ENCODE results near the gene MSRB2.

Gene MSRB2

DNA sequence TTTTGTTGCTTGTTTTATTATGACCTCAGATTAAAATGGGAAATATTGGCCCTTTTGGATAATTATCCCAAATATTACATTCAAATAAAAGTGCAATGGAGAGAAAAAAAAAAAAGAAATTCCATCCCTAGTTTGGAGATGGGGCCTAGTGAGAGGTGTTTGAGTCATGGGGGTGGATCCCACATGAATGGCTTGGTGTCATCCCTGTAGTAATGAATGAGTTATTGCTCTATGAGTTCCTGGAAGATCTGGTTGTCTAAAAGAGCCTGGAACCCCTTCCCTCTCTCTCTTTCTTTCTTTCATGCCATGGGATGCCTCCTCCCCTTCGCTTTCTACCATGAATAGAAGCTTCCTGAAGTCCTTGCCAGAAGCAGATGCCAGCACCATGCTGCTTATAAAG, 44.3 kb downstream of the MSRB2 start:
- TF ChIP-seq, protein P1, sequence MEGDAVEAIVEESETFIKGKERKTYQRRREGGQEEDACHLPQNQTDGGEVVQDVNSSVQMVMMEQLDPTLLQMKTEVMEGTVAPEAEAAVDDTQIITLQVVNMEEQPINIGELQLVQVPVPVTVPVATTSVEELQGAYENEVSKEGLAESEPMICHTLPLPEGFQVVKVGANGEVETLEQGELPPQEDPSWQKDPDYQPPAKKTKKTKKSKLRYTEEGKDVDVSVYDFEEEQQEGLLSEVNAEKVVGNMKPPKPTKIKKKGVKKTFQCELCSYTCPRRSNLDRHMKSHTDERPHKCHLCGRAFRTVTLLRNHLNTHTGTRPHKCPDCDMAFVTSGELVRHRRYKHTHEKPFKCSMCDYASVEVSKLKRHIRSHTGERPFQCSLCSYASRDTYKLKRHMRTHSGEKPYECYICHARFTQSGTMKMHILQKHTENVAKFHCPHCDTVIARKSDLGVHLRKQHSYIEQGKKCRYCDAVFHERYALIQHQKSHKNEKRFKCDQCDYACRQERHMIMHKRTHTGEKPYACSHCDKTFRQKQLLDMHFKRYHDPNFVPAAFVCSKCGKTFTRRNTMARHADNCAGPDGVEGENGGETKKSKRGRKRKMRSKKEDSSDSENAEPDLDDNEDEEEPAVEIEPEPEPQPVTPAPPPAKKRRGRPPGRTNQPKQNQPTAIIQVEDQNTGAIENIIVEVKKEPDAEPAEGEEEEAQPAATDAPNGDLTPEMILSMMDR (IDR thresholded peaks at IDR 0.05; ENCODE audit: low read depth, low read length) = no peak
- no peaks in the 10 kb centered on the region for H3K36me3 ChIP-seq
- H3K27ac ChIP-seq = no peak overlapping the region
- no peaks in the 10 kb centered on the region for H3K27me3 ChIP-seq (ENCODE audit: insufficient read depth, low read depth, severe bottlenecking)
- H3K4me3 ChIP-seq (ENCODE audit: low read depth, low read length) = no peak overlapping the region
- DNase-seq = no peak
- no peaks in the 10 kb centered on the region for H3K9me3 ChIP-seq (ENCODE audit: severe bottlenecking)

DNA sequence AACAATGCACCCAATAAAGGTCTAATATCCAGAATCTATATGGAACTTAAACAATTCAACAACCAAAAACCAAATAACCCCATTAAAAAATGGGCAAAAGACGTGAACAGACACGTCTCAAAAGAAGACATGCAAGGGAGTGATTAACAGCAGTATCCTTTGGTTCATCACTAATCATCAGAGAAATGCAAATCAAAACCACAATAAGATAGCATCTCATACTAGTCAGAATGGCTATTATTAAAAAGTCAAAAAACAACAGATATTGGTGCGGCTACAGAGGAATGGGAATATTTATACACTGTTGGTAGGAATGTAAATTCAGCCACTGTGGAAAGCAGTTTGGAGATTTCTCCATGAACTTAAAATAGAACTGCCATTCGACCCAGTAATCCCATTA, 46.6 kb downstream of the MSRB2 start:
- no peaks in the 10 kb centered on the region for H3K36me3 ChIP-seq
- DNase-seq = no peak
- no peak overlapping the region for H3K27ac ChIP-seq
- no peaks in the 10 kb centered on the region for H3K27me3 ChIP-seq (ENCODE audit: insufficient read depth, low read depth, severe bottlenecking)
- no peak overlapping the region for H3K4me3 ChIP-seq (ENCODE audit: low read depth, low read length)
- TF ChIP-seq, protein P1 (IDR thresholded peaks at IDR 0.05; ENCODE audit: low read depth, low read length) = no peak
- no peaks in the 10 kb centered on the region for H3K9me3 ChIP-seq (ENCODE audit: severe bottlenecking)

DNA sequence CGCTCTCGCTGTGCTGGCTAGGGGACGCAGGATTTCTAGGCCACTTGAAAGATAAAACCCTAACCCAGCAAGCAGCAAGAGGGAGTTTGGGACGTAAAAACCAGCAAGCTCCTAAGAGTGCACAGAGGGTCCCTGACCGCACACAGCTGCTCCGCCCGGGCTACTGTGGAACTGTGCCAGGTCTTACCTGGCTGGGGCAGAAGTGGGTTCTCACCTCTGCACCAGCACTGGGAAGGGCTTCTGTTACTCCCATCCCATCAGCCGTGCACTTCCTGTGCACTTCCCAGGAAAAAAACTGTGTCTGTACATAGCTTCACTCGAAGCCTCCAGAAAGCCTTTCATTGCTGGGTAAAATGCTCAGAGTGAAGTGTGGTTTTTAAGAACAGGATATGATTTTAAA, 50.9 kb downstream of the MSRB2 start:
- TF ChIP-seq, protein P1 (IDR thresholded peaks at IDR 0.05; ENCODE audit: low read depth, low read length) = no peak
- H3K27me3 ChIP-seq (ENCODE audit: insufficient read depth, low read depth, severe bottlenecking) = no peaks in the 10 kb centered on the region
- no peaks in the 10 kb centered on the region for H3K36me3 ChIP-seq
- DNase-seq = no peak
- no peak overlapping the region for H3K4me3 ChIP-seq (ENCODE audit: low read depth, low read length)
- H3K27ac ChIP-seq = no peak overlapping the region
- H3K9me3 ChIP-seq (ENCODE audit: severe bottlenecking) = no peaks in the 10 kb centered on the region

DNA sequence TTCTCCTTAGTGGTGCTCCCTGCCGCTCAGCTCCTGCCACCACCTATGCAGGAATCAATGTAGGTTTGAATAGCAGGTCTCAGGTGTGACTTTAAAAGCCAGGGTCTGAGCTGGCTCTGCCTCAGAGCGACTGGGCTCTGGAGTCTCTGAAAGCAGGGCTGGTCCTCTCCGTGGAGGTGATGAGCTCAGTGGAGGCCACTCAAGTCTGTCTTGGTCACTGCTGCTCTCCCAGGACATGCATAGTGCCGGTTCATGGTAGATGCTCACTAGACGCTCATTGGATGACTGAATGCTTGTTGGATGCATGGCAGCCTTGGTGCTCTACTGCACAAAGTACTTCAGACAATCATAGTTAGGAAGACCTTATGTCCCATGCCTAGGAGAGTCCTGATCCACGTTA, 51.7 kb downstream of the MSRB2 start:
- DNase-seq = no peak
- H3K9me3 ChIP-seq (ENCODE audit: severe bottlenecking) = no peaks in the 10 kb centered on the region
- no peaks in the 10 kb centered on the region for H3K27me3 ChIP-seq (ENCODE audit: insufficient read depth, low read depth, severe bottlenecking)
- no peaks in the 10 kb centered on the region for H3K36me3 ChIP-seq
- no peak overlapping the region for H3K4me3 ChIP-seq (ENCODE audit: low read depth, low read length)
- no peak overlapping the region for H3K27ac ChIP-seq
- TF ChIP-seq, protein P1 (IDR thresholded peaks at IDR 0.05; ENCODE audit: low read depth, low read length) = no peak

DNA sequence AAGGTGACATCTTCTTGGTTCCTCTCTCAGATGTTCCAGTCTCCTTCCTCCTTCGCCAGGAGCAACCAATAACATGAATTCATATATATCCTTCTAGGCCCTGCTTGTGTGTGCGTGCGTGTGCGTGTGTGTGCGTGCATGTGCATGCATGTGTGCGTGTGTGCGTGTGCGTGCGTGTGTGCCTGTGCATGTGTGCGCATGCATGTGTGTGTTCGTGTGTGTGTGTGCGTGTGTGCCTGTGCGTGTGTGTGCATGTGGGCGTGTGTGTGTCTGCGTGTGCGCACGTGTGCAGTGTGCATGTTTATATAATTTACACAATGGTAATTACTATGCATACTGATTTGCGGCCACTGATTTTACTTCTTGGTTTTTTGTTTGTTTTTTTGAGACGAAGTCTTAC, 52.8 kb downstream of the MSRB2 start:
- H3K36me3 ChIP-seq = no peaks in the 10 kb centered on the region
- H3K4me3 ChIP-seq (ENCODE audit: low read depth, low read length) = no peak overlapping the region
- TF ChIP-seq, protein P1 (IDR thresholded peaks at IDR 0.05; ENCODE audit: low read depth, low read length) = no peak
- no peaks in the 10 kb centered on the region for H3K27me3 ChIP-seq (ENCODE audit: insufficient read depth, low read depth, severe bottlenecking)
- no peak for DNase-seq
- H3K27ac ChIP-seq = no peak overlapping the region
- H3K9me3 ChIP-seq (ENCODE audit: severe bottlenecking) = no peaks in the 10 kb centered on the region

DNA sequence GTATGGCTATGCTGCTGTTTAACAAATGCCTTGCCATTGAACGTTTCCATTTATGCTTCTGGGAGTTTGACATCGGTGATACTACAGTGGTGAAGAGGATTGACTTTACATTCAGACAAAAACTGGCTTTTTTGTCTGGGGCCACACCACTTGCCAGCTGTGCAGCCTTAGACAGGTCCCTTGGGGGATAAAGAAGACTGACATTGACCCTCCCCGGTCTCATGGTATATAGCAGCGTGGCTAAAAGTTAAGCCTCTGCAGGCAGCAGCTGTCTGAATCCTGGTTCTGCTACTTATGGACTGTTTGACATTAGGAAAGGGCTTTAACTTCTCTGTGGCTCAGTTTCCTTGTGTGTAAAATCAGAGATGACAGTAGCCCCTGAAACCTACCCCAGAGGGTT, 54.7 kb downstream of the MSRB2 start:
- no peak for DNase-seq
- no peaks in the 10 kb centered on the region for H3K9me3 ChIP-seq (ENCODE audit: severe bottlenecking)
- no peak overlapping the region for H3K27ac ChIP-seq

More for the DNA sequence above, 54.7 kb downstream of the MSRB2 start:
- Histone ChIP-seq H3K36me3 (no peaks in the 10 kb centered on the region), H3K27me3 (ENCODE audit: insufficient read depth, low read depth, severe bottlenecking) (no peaks in the 10 kb centered on the region), H3K4me3 (ENCODE audit: low read depth, low read length) (no peak overlapping the region)
- TF ChIP-seq, protein P1 (IDR thresholded peaks at IDR 0.05; ENCODE audit: low read depth, low read length) = no peak
